NCI-H69 (cell line): ENCODE measurements around the gene SP3.

Source experiments
- DNase-seq: peaks from one replicate; lab custom pipeline; 2025; lab: John Stamatoyannopoulos, UW

The SP3 gene

GRCh38 chr2:173942861-173943523 lies 22.2 kb downstream of the SP3 start:
- DNase-seq: no peak

GRCh38 chr2:173941567-173941966 lies 23.6 kb downstream of the SP3 start:
- no peak for DNase-seq

- DNase-seq: no peak
Measured at GRCh38 chr2:173940208-173941020, 24.8 kb downstream of the SP3 start.

GRCh38 chr2:173938700-173939384 lies 26.3 kb downstream of the SP3 start:
- DNase-seq: no peak

GRCh38 chr2:173935305-173935704 lies 29.9 kb downstream of the SP3 start:
- DNase-seq: no peak

- peak; percentile 61 for DNase-seq
Measured at GRCh38 chr2:173934895-173935294, 30.3 kb downstream of the SP3 start.

GRCh38 chr2:173931751-173932150 lies 33.4 kb downstream of the SP3 start:
- DNase-seq: no peak

GRCh38 chr2:173929441-173929840 lies 35.7 kb downstream of the SP3 start:
- DNase-seq: no peak

- no peak for DNase-seq
Measured at GRCh38 chr2:173926875-173927274, 38.3 kb downstream of the SP3 start.

GRCh38 chr2:173924285-173924684 lies 40.9 kb downstream of the SP3 start:
- no peak for DNase-seq

- DNase-seq: no peak
Measured at GRCh38 chr2:173922760-173923159, 42.4 kb downstream of the SP3 start.

GRCh38 chr2:173922068-173922467 lies 43.1 kb downstream of the SP3 start:
- DNase-seq: no peak

GRCh38 chr2:173914055-173914927 lies 50.9 kb downstream of the SP3 start:
- DNase-seq: no peak

- no peak for DNase-seq
Measured at GRCh38 chr2:173909846-173910245, 55.3 kb downstream of the SP3 start.

GRCh38 chr2:173906626-173907025 lies 58.5 kb downstream of the SP3 start:
- no peak for DNase-seq

GRCh38 chr2:173903601-173904394 lies 61.4 kb downstream of the SP3 start:
- no peak for DNase-seq

- DNase-seq: no peak
Measured at GRCh38 chr2:173898996-173899395, 66.2 kb downstream of the SP3 start.

GRCh38 chr2:173898178-173898668 lies 67.0 kb downstream of the SP3 start:
- DNase-seq: no peak

GRCh38 chr2:173896755-173897154 lies 68.4 kb downstream of the SP3 start:
- no peak for DNase-seq

GRCh38 chr2:173892341-173892740 lies 72.8 kb downstream of the SP3 start:
- DNase-seq: no peak
